Measurements from ENCODE around the gene HMGB3. TPM values are rescaled to one million over a fixed set of nuclear protein-coding genes. Genes with fewer than 3 reads are reported as not detected.

HMGB3 gene
- total RNA-seq, 1 experiment from 2014 or later, result 9.0 TPM

GRCh38 chrX:151009582-151009981, 26.4 kb downstream of the HMGB3 start:
- no peak overlapping the region for H3K9ac ChIP-seq (ENCODE audit: low read length)
- no peak overlapping the region for H2AFZ ChIP-seq (ENCODE audit: low read length)
- H3K9me2 ChIP-seq (replicated peaks; ENCODE audit: insufficient read depth, low read length), result no peaks in the 10 kb centered on the region
- no peaks in the 10 kb centered on the region for H3K36me3 ChIP-seq (ENCODE audit: insufficient read depth, low read length)
- no peaks in the 10 kb centered on the region for H3K79me2 ChIP-seq (ENCODE audit: low read length)
- H3K27me3 ChIP-seq (ENCODE audit: low read length), result no peaks in the 10 kb centered on the region
- no peak for DNase-seq
- H3K4me3 ChIP-seq (ENCODE audit: low read length), result no peak overlapping the region
- H3K4me2 ChIP-seq (ENCODE audit: low read depth, low read length, poor library complexity, severe bottlenecking), result no peak overlapping the region
- H3K9me3 ChIP-seq (ENCODE audit: low read length), result no peaks in the 10 kb centered on the region
- no peaks in the 10 kb centered on the region for H4K20me1 ChIP-seq (ENCODE audit: insufficient read depth, low read depth, low read length)
- no peaks in the 10 kb centered on the region for H3K4me1 ChIP-seq (ENCODE audit: low read length)
- no peak overlapping the region for H3K27ac ChIP-seq (ENCODE audit: low read length)

- Histone ChIP-seq H3K27me3 (ENCODE audit: low read length) (no peaks in the 10 kb centered on the region), H3K4me1 (ENCODE audit: low read length) (no peaks in the 10 kb centered on the region), H3K36me3 (ENCODE audit: insufficient read depth, low read length) (no peaks in the 10 kb centered on the region), H3K9ac (ENCODE audit: low read length) (no peak overlapping the region), H3K4me3 (ENCODE audit: low read length) (no peak overlapping the region), H3K79me2 (ENCODE audit: low read length) (no peaks in the 10 kb centered on the region), H3K9me3 (ENCODE audit: low read length) (no peaks in the 10 kb centered on the region), H3K4me2 (ENCODE audit: low read depth, low read length, poor library complexity, severe bottlenecking) (no peak overlapping the region), H4K20me1 (ENCODE audit: insufficient read depth, low read depth, low read length) (no peaks in the 10 kb centered on the region), H3K27ac (ENCODE audit: low read length) (no peak overlapping the region), H2AFZ (ENCODE audit: low read length) (no peak overlapping the region), H3K9me2 (replicated peaks; ENCODE audit: insufficient read depth, low read length) (no peaks in the 10 kb centered on the region)
- DNase-seq, result no peak
Measured at GRCh38 chrX:151013164-151013743, 30.1 kb downstream of the HMGB3 start.

GRCh38 chrX:151015684-151016083, 32.5 kb downstream of the HMGB3 start:
- Histone ChIP-seq H3K9me2 (replicated peaks; ENCODE audit: insufficient read depth, low read length) (no peaks in the 10 kb centered on the region), H3K27ac (ENCODE audit: low read length) (no peak overlapping the region), H3K36me3 (ENCODE audit: insufficient read depth, low read length) (no peaks in the 10 kb centered on the region), H3K79me2 (ENCODE audit: low read length) (no peaks in the 10 kb centered on the region), H3K9me3 (ENCODE audit: low read length) (no peaks in the 10 kb centered on the region), H3K9ac (ENCODE audit: low read length) (no peak overlapping the region), H3K4me2 (ENCODE audit: low read depth, low read length, poor library complexity, severe bottlenecking) (no peak overlapping the region), H2AFZ (ENCODE audit: low read length) (no peak overlapping the region), H3K4me1 (ENCODE audit: low read length) (no peaks in the 10 kb centered on the region), H3K27me3 (ENCODE audit: low read length) (no peaks in the 10 kb centered on the region), H4K20me1 (ENCODE audit: insufficient read depth, low read depth, low read length) (no peaks in the 10 kb centered on the region), H3K4me3 (ENCODE audit: low read length) (no peak overlapping the region)
- DNase-seq, result no peak

- Histone ChIP-seq H3K4me3 (ENCODE audit: low read length) (no peak overlapping the region), H3K36me3 (ENCODE audit: insufficient read depth, low read length) (no peaks in the 10 kb centered on the region), H3K27me3 (ENCODE audit: low read length) (no peaks in the 10 kb centered on the region), H3K9me2 (replicated peaks; ENCODE audit: insufficient read depth, low read length) (no peaks in the 10 kb centered on the region), H3K4me1 (ENCODE audit: low read length) (no peaks in the 10 kb centered on the region), H3K27ac (ENCODE audit: low read length) (no peak overlapping the region), H2AFZ (ENCODE audit: low read length) (no peak overlapping the region), H3K9ac (ENCODE audit: low read length) (no peak overlapping the region), H4K20me1 (ENCODE audit: insufficient read depth, low read depth, low read length) (no peaks in the 10 kb centered on the region), H3K4me2 (ENCODE audit: low read depth, low read length, poor library complexity, severe bottlenecking) (no peak overlapping the region), H3K79me2 (ENCODE audit: low read length) (no peaks in the 10 kb centered on the region), H3K9me3 (ENCODE audit: low read length) (no peaks in the 10 kb centered on the region)
- DNase-seq, result no peak
Measured at GRCh38 chrX:151019856-151020255, 36.7 kb downstream of the HMGB3 start.

- H3K27ac ChIP-seq (ENCODE audit: low read length), result no peak overlapping the region
- H4K20me1 ChIP-seq (ENCODE audit: insufficient read depth, low read depth, low read length), result no peaks in the 10 kb centered on the region
- H2AFZ ChIP-seq (ENCODE audit: low read length), result no peak overlapping the region
- H3K9me2 ChIP-seq (replicated peaks; ENCODE audit: insufficient read depth, low read length), result no peaks in the 10 kb centered on the region
- no peaks in the 10 kb centered on the region for H3K79me2 ChIP-seq (ENCODE audit: low read length)
- DNase-seq, result no peak
- no peaks in the 10 kb centered on the region for H3K27me3 ChIP-seq (ENCODE audit: low read length)
- no peak overlapping the region for H3K4me3 ChIP-seq (ENCODE audit: low read length)
- no peaks in the 10 kb centered on the region for H3K36me3 ChIP-seq (ENCODE audit: insufficient read depth, low read length)
- H3K9me3 ChIP-seq (ENCODE audit: low read length), result no peaks in the 10 kb centered on the region
- no peak overlapping the region for H3K9ac ChIP-seq (ENCODE audit: low read length)
- no peaks in the 10 kb centered on the region for H3K4me1 ChIP-seq (ENCODE audit: low read length)
- H3K4me2 ChIP-seq (ENCODE audit: low read depth, low read length, poor library complexity, severe bottlenecking), result no peak overlapping the region
Measured at GRCh38 chrX:151030845-151031244, 47.7 kb downstream of the HMGB3 start.

- no peak for DNase-seq
- Histone ChIP-seq H3K9ac (ENCODE audit: low read length) (no peak overlapping the region), H2AFZ (ENCODE audit: low read length) (no peak overlapping the region), H3K27me3 (ENCODE audit: low read length) (no peaks in the 10 kb centered on the region), H3K4me1 (ENCODE audit: low read length) (no peaks in the 10 kb centered on the region), H3K79me2 (ENCODE audit: low read length) (no peaks in the 10 kb centered on the region), H3K9me2 (replicated peaks; ENCODE audit: insufficient read depth, low read length) (no peaks in the 10 kb centered on the region), H3K4me3 (ENCODE audit: low read length) (no peak overlapping the region), H3K9me3 (ENCODE audit: low read length) (no peaks in the 10 kb centered on the region), H3K36me3 (ENCODE audit: insufficient read depth, low read length) (no peaks in the 10 kb centered on the region), H4K20me1 (ENCODE audit: insufficient read depth, low read depth, low read length) (no peaks in the 10 kb centered on the region), H3K4me2 (ENCODE audit: low read depth, low read length, poor library complexity, severe bottlenecking) (no peak overlapping the region), H3K27ac (ENCODE audit: low read length) (no peak overlapping the region)
Measured at GRCh38 chrX:151031391-151031975, 48.3 kb downstream of the HMGB3 start.

- Histone ChIP-seq H2AFZ (ENCODE audit: low read length) (no peak overlapping the region), H3K9me2 (replicated peaks; ENCODE audit: insufficient read depth, low read length) (no peaks in the 10 kb centered on the region), H3K36me3 (ENCODE audit: insufficient read depth, low read length) (no peaks in the 10 kb centered on the region), H3K27me3 (ENCODE audit: low read length) (no peaks in the 10 kb centered on the region), H3K4me2 (ENCODE audit: low read depth, low read length, poor library complexity, severe bottlenecking) (no peak overlapping the region), H3K4me3 (ENCODE audit: low read length) (no peak overlapping the region), H4K20me1 (ENCODE audit: insufficient read depth, low read depth, low read length) (no peaks in the 10 kb centered on the region), H3K27ac (ENCODE audit: low read length) (no peak overlapping the region), H3K79me2 (ENCODE audit: low read length) (no peaks in the 10 kb centered on the region), H3K9ac (ENCODE audit: low read length) (no peak overlapping the region), H3K4me1 (ENCODE audit: low read length) (no peaks in the 10 kb centered on the region), H3K9me3 (ENCODE audit: low read length) (no peaks in the 10 kb centered on the region)
- DNase-seq, result no peak
Measured at GRCh38 chrX:151039351-151039750, 56.2 kb downstream of the HMGB3 start.

All from Karpas-422 (cell line).